ENCODE data around the gene CREBZF. TPM values are rescaled to one million over a fixed set of nuclear protein-coding genes. Genes with fewer than 3 reads are reported as not detected.

Gene CREBZF
- total RNA-seq, 1 experiment from 2014 or later: 50.2 TPM

DNA sequence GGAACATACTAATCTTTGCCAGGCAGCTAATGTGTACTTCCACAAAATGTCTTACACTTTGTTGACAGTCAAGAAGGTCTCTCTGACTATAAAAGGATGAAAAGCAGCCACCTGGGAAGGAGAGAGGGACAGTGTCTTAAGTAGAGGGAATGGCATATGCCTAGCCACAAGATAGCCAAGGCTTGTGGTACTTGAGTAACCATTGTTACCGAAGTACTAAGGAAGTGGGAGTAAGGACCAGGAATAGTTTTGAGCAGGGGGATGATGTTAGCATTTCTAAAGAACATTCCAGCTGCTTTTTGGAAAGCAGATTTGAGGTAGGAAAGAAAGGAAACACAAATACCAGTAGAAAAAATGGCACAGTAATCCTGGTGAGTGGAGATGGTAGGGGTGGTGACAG, 13.8 kb downstream of the CREBZF start:
- Histone ChIP-seq H3K23ac (ENCODE audit: insufficient read length, low read depth, low read length) (no peak overlapping the region), H2BK5ac (ENCODE audit: insufficient read length, low read length) (no peak overlapping the region), H3K14ac (ENCODE audit: insufficient read depth, low read length) (no peak overlapping the region), H3K56ac (ENCODE audit: insufficient read length, low read depth, low read length) (no peak overlapping the region), H3K79me2 (ENCODE audit: insufficient read depth, low read length) (no peaks in the 10 kb centered on the region), H2BK20ac (ENCODE audit: low read depth, low read length, poor library complexity, severe bottlenecking) (no peak overlapping the region), H4K5ac (ENCODE audit: insufficient read length, low read depth, low read length) (no peak overlapping the region), H3K4ac (ENCODE audit: low read depth, low read length) (no peak overlapping the region), H3K4me2 (ENCODE audit: insufficient read depth, insufficient read length, low read length) (no peak overlapping the region), H2AFZ (ENCODE audit: low read length) (no peak overlapping the region), H3K4me1 (ENCODE audit: insufficient read depth, low read length) (no peaks in the 10 kb centered on the region; the same call in 1 of the 2 replicates), H3K23me2 (ENCODE audit: insufficient read length, low read depth, low read length, poor library complexity, severe bottlenecking) (no peaks in the 10 kb centered on the region), H4K8ac (replicated peaks; ENCODE audit: insufficient read length, low read depth, low read length) (no peak overlapping the region), H2BK15ac (ENCODE audit: low read depth, low read length) (no peak overlapping the region), H2BK120ac (ENCODE audit: low read depth, low read length, poor library complexity, severe bottlenecking) (no peak overlapping the region), H3T11ph (ENCODE audit: low read length) (no peak overlapping the region), H3K27me3 (ENCODE audit: insufficient read depth, low read length) (no peaks in the 10 kb centered on the region), H2AK5ac (ENCODE audit: insufficient read length, low read length) (no peak overlapping the region), H3K9ac (ENCODE audit: extremely low read depth, insufficient read length, low read length) (no peak overlapping the region), H4K20me1 (ENCODE audit: control insufficient read depth, insufficient read depth, insufficient read length) (no peaks in the 10 kb centered on the region), H3K79me1 (ENCODE audit: insufficient read depth, low read depth, low read length, poor library complexity, severe bottlenecking) (no peaks in the 10 kb centered on the region), H3K9me3 (ENCODE audit: control insufficient read depth, low read depth, low read length) (no peaks in the 10 kb centered on the region), H3K18ac (ENCODE audit: insufficient read length, low read depth, low read length) (no peak overlapping the region), H2BK12ac (ENCODE audit: insufficient read length, low read depth, low read length) (no peak overlapping the region), H3K27ac (ENCODE audit: insufficient read length, low read depth, low read length) (no peak overlapping the region), H4K91ac (ENCODE audit: insufficient read length, low read depth, low read length) (no peak overlapping the region)
- H3K4me1 Mint-ChIP-seq: peaks cover 16 to 26% of the 10 kb centered on the region in 2 experiments
- DNase-seq: no peak
- no peaks in the 10 kb centered on the region for H3K27me3 Mint-ChIP-seq (ENCODE audit: low read depth)
- TF ChIP-seq, protein P1, sequence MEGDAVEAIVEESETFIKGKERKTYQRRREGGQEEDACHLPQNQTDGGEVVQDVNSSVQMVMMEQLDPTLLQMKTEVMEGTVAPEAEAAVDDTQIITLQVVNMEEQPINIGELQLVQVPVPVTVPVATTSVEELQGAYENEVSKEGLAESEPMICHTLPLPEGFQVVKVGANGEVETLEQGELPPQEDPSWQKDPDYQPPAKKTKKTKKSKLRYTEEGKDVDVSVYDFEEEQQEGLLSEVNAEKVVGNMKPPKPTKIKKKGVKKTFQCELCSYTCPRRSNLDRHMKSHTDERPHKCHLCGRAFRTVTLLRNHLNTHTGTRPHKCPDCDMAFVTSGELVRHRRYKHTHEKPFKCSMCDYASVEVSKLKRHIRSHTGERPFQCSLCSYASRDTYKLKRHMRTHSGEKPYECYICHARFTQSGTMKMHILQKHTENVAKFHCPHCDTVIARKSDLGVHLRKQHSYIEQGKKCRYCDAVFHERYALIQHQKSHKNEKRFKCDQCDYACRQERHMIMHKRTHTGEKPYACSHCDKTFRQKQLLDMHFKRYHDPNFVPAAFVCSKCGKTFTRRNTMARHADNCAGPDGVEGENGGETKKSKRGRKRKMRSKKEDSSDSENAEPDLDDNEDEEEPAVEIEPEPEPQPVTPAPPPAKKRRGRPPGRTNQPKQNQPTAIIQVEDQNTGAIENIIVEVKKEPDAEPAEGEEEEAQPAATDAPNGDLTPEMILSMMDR (conservative IDR thresholded peaks at IDR 0.05): no peak
- peaks cover 3 to 6% (median 5%) of the 10 kb centered on the region in 3 experiments; a peak in 6 of 7 replicates for H3K36me3 Mint-ChIP-seq (ENCODE audit: insufficient read depth in 1 of 3, low read depth in 3 of 3)
- H3K9me3 Mint-ChIP-seq: no peaks in the 10 kb centered on the region
- peak overlapping the region in 1 of 3 experiments; percentile 85; a peak in 2 of 7 replicates for H3K27ac Mint-ChIP-seq
- H3K4me3 Mint-ChIP-seq: no peak overlapping the region
- no CpG with 5 or more reads among the region's 1 CpG for WGBS (ENCODE audit: extremely low coverage, insufficient read length, low lambda C conversion rate)

Data from H9 (cell line).